Heart right ventricle (tissue), 16 donors: ENCODE data around the gene IGFN1. TPM values are rescaled to one million over a fixed set of nuclear protein-coding genes. Genes with fewer than 3 reads are reported as not detected.

ENCODE experiments used
- ATAC-seq, 8 donors: fragments of 200-7000 bp; cut with Tn5 transposase; one replicate each; pipeline ENCODE4 v1.9.1; 2020; ENCODE audit warnings: mild to moderate bottlenecking in 8 of 8, moderate library complexity in 8 of 8, moderate number of reproducible peaks in 1 of 8
- DNase-seq, 2 donors: peaks; one replicate each; pipeline ENCODE4 v3.0.0-alpha.2; 2020
- H3K27ac ChIP-seq, 10 donors: fragments of 200-600 bp; sonication (generic) in 2 of 10; one replicate each; pipeline versions ENCODE4 v1.5.0 to v1.8.0; 2020 to 2022; ENCODE audit warnings: mild to moderate bottlenecking in 3 of 10
- H3K27me3 ChIP-seq, 7 donors: fragments of 200-600 bp; one replicate each; pipeline ENCODE4 v1.8.0; 2021 to 2022; ENCODE audit warnings: mild to moderate bottlenecking in 2 of 7
- H3K36me3 ChIP-seq, 9 donors: fragments of 200-600 bp; sonication (generic) in 1 of 9; one replicate each; pipeline versions ENCODE4 v1.5.0 to v1.8.0; 2020 to 2022; ENCODE audit warnings: mild to moderate bottlenecking in 2 of 9
- H3K4me1 ChIP-seq, 9 donors: fragments of 200-600 bp; sonication (generic) in 1 of 9; one replicate each; pipeline versions ENCODE4 v1.5.0 to v1.8.0; 2020 to 2022; ENCODE audit warnings: mild to moderate bottlenecking in 4 of 9
- H3K4me3 ChIP-seq, 10 donors: fragments of 200-600 bp; sonication (generic) in 2 of 10; one replicate each; pipeline versions ENCODE4 v1.5.0 to v1.8.0; 2020 to 2022; ENCODE audit warnings: mild to moderate bottlenecking in 7 of 10, moderate library complexity in 2 of 10
- H3K9me3 ChIP-seq, 11 donors: fragments of 200-600 bp in 10 of 11; sonication (generic) in 2 of 11; one replicate each; pipeline versions ENCODE4 v1.5.0 to v1.8.0; 2013 to 2022; ENCODE audit warnings: mild to moderate bottlenecking in 2 of 11, control low read depth in 1 of 11, moderate library complexity in 1 of 11
- CTCF ChIP-seq, 9 donors: fragments of 200-600 bp; sonication (generic) in 2 of 9; IDR thresholded peaks; one replicate each; pipeline versions ENCODE4 v1.5.0 to v1.8.0; 2021 to 2022; ENCODE audit warnings: antibody characterized with exemption in 9 of 9, mild to moderate bottlenecking in 5 of 9, moderate library complexity in 1 of 9
- WGBS, 2 donors: extraction: QIAGEN DNeasy Blood & Tissue Kit; methylation state at CpG; one replicate each; pipeline ENCODE4 v1.1.7; 2013; ENCODE audit warnings: inconsistent platforms in 1 of 2; 5-methylcytosine and 5-hydroxymethylcytosine counted together
- intact Hi-C, 10 donors: fragments of 100-400 bp; cut with DNase I; formaldehyde crosslinking; loops; one replicate each; pipeline versions ENCODE4 v1.11.1 to v1.14.2; 2022
- polyA plus RNA-seq, 2 donors: library from polyadenylated mRNA; stranded (reverse); fragments of 200-250 nt; gene quantifications; one replicate each; pipeline ENCODE4 v1.2.3, GENCODE V29; 2013
- total RNA-seq, 10 donors: library from RNA; stranded (reverse); fragmentation: NEBNext Ultra II Directional in 3 of 10; extraction: Animal tissue kit (Norgen Biotek cat#: 25700) in 3 of 10; gene quantifications; one replicate each; pipeline versions ENCODE4 v1.2.1 to v1.2.4, GENCODE V29; 2021 to 2023
- donor health status: Arrhythmogenic right ventricular cardiomyopathy.
- donor health status: ischemic (EF 13 %, LVEDD 7.1; RV severe dilation, severe dysfunction).
- donor health status: healthy with polysubstance abuse.
- donor health status: DM: no; HTN: yes; CAD: no.
- donor health status: DM: no; HTN: no; CAD: no.
- donor health status: ischemic (EF 25% LVEDD 6.9; RV normal size, moderate dysfunction).
- donor health status: ischemic (EF 25% LVEDD 5.7; RV mildly dilated, moderate dysfunction).
- donor health status: healthy.
- donor health status: DM: yes; HTN: yes; CAD: no.
- donor health status: Ischemic cardiomyopathy.
- donor health status: ischemic (EF 35%, LVEDD 5.7; RV mildly dilated, moderate dysfunction).
- donor health status: nonischemic (EF 11% LVEDD 7.7; RV severe dilation, severe dysfunction).
- donor health status: DM: yes; HTN: yes; CAD: no.
- donor health status: PGD.
- donor health status: ischemic (EF 29% LVEDD 5.4; RV normal size, mild dysfunction).
- donor health status: nonischemic (EF 23%, LVEDD 6.1; RV moderate dilation, normal function).

IGFN1 gene
- total and polyA plus RNA-seq, 12 donors: 0.01 to 0.07 (median 0.02) TPM; not detected in 7

GRCh38 chr1:201266276-201266675 lies 75.7 kb downstream of the IGFN1 start:
- no peak for TF ChIP-seq CTCF (IDR thresholded peaks at IDR 0.05)
- no peak for ATAC-seq
- intact Hi-C loops: no loop called here
- Histone ChIP-seq H3K4me3 (no peak overlapping the region), H3K4me1 (peaks cover 0 to 5% (median 0%) of the 10 kb centered on the region in 9 donors), H3K27ac (no peak overlapping the region), H3K9me3 (no peaks in the 10 kb centered on the region), H3K27me3 (peaks cover 0 to 12% (median 8%) of the 10 kb centered on the region in 7 donors), H3K36me3 (no peaks in the 10 kb centered on the region)
- DNase-seq: no peak

GRCh38 chr1:201266774-201267173 lies 76.2 kb downstream of the IGFN1 start:
- TF ChIP-seq CTCF (IDR thresholded peaks at IDR 0.05): no peak
- no peak overlapping the region for H3K4me3 ChIP-seq
- intact Hi-C loops: no loop called here
- DNase-seq (no peak), ATAC-seq (no peak)
- no peaks in the 10 kb centered on the region for H3K9me3 ChIP-seq
- peaks cover 0 to 5% (median 0%) of the 10 kb centered on the region in 9 donors for H3K4me1 ChIP-seq
- H3K36me3 ChIP-seq: no peaks in the 10 kb centered on the region
- WGBS, 2 donors: 42 to 54% methylated on average over 3 of the region's 3 CpGs
- H3K27me3 ChIP-seq: peaks cover 0 to 9% (median 3%) of the 10 kb centered on the region in 7 donors
- no peak overlapping the region for H3K27ac ChIP-seq

GRCh38 chr1:201267481-201268229 lies 77.0 kb downstream of the IGFN1 start:
- no peak for ATAC-seq
- no peak overlapping the region for H3K27ac ChIP-seq
- DNase-seq: no peak

GRCh38 chr1:201268604-201269151 lies 78.1 kb downstream of the IGFN1 start:
- ATAC-seq: peak in 2 of 8 donors; percentile 39 to 73
- no peak overlapping the region for H3K4me3 ChIP-seq
- no peak for DNase-seq
- no peaks in the 10 kb centered on the region for H3K9me3 ChIP-seq
- no peaks in the 10 kb centered on the region for H3K36me3 ChIP-seq
- H3K27me3 ChIP-seq: peaks cover 0 to 9% (median 0%) of the 10 kb centered on the region in 7 donors
- 33 to 40% methylated on average over 12 of the region's 12 CpGs for whole genome bisulfite sequencing, 2 donors
- H3K4me1 ChIP-seq: peaks cover 0 to 5% (median 0%) of the 10 kb centered on the region in 9 donors
- intact Hi-C loops: no loop called here
- H3K27ac ChIP-seq: no peak overlapping the region
- no peak for TF ChIP-seq CTCF (IDR thresholded peaks at IDR 0.05)

More at GRCh38 chr1:201267481-201268229, 77.0 kb downstream of the IGFN1 start:
- no peaks in the 10 kb centered on the region for H3K9me3 ChIP-seq
- no peaks in the 10 kb centered on the region for H3K36me3 ChIP-seq
- WGBS, 2 donors: 85 to 90% methylated on average over 14 of the region's 14 CpGs
- no peak for TF ChIP-seq CTCF (IDR thresholded peaks at IDR 0.05)
- H3K27me3 ChIP-seq: peaks cover 0 to 9% (median 0%) of the 10 kb centered on the region in 7 donors
- intact Hi-C loops: no loop called here
- no peak overlapping the region for H3K4me3 ChIP-seq
- H3K4me1 ChIP-seq: peaks cover 0 to 5% (median 0%) of the 10 kb centered on the region in 9 donors
